Dermis microvascular lymphatic vessel endothelial cell (primary cell): ENCODE results near the gene SEC24A. TPM values are rescaled to one million over a fixed set of nuclear protein-coding genes. Genes with fewer than 3 reads are reported as not detected.
"Not testable (repeated sequence)": the region's sequence is repeated elsewhere in the genome, so short reads cannot be mapped to it uniquely, and the experiment has no call there.

ENCODE experiments used
- DNase-seq, 2 donors: peaks; one replicate each; pipeline versions ENCODE4 v3.0.0 to v3.0.0-alpha.2; 2010; ENCODE audit warnings: low read depth in 2 of 2
- total RNA-seq: library from RNA; depleted of rRNA; stranded (reverse); fragments of >200 nt; gene quantifications from 2 replicates; pipeline ENCODE4 v1.2.1, GENCODE V29; 2014

The SEC24A gene
- total RNA-seq, 1 donor from 2014 or later, result 13.5 TPM

DNA sequence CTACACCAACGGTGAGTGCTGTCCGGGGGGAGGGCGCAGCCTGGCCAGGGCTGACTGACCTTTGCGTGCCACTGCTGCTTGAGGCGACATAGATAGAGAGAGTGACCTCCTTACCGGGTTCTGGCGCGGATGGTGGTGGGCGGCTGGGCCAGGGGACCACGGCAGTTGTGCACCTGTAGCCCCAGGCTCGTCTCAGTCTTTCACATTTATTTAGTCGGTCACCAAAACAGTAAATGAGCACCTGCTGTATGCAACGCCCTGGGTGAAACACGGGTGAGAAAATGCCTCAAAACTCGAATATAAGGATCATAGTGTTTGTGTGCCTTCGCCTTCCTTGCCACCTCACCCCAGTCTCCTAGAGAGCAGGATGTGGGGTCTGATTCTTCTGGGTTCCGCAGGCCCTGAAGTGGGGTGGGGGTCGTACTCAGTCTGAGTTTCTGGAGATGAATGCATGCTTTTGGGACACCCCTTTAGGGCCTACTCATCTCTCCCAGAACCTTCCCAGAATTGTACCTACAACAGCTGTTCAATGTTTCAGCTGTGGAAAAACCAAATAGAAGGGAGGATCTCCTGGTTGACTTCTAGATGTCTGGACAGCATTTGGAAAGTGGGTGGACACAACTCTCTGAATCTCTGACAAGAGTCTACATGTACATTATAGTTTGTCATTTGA, 714 bp downstream of the SEC24A start:
- DNase-seq, result peak in 1 of 2 donors; percentile 50

DNA sequence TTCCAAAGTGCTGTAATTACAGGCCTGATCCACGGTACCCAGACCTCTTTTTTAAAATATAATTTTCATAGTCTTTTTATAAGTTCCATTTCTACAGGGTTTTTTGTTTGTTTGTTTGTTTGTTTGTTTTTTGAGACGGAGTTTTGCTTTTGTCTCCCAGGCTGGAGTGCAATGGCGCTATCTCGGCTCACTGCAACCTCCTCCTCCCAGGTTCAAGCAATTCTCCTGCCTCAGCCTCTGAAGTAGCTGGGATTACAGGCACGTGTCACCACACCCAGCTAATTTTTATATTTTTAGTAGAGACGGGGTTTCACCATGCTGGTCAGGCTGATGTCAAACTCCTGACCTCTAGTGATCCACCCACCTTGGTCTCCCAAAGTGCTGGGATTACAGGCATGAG, 2.1 kb downstream of the SEC24A start:
- not testable (repeated sequence) for DNase-seq

DNA sequence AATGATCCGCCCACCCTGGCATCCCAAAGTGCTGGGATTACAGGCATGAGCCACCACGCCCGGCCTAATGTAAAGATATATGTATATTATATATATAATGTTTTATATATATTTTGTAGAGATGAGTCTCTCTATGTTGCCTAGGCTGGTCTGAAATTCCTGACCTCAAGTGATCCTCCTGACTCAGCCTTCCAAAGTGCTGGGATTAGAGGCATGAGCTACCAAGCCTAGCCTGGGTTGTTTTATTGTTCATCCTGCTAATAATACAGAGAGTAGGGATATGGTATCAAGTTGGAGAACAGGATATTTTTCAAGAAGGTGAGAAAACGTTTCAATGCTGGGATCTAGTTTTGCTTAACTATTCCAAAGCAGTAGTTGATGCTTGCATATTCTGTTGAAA, 2.9 kb downstream of the SEC24A start:
- DNase-seq, result no peak

- no peak for DNase-seq
These were observed 8.1 kb downstream of the SEC24A start for GRCh38 chr5:134656690-134657089.

DNA sequence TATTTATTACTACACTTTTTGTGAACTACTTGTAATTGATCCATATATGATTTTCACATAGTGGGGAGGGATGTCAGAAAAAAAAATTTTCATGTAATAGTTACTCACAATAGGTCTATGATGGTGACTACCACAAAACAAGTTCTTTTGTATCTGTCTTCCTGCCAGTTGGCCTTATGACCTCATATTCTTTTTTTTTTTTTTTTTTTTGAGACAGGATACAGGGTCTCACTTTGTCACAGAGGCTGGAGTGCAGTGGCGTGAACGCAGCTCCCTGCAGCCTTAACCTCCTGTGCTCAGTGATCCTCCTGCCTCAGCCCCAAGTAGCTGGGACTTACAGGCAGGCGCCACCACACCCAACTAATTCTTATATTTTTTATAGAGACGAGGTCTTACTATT, 10.9 kb downstream of the SEC24A start:
- DNase-seq, result peak; percentile 34 to 58

- no peak for DNase-seq
These were observed 11.3 kb downstream of the SEC24A start for GRCh38 chr5:134659922-134660321.

DNA sequence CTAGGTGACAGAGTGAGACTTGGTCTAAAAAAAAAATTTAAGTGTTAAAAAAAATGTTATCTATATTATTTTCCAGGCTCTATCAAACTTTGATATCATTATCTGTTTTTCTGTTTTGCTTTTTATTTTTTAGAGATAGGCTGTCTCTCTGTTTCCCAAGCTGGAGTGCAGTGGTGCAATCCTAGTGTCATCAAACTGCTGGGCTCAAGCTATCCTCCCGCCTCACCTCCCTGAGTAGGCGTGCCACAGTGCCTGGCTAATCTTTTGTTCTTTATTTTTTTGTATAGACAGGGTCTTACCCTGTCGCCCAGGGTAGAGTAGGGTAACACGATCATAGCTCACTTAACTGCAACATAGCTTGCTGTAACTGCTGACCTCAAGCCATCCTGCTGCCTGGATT, 14.4 kb downstream of the SEC24A start:
- no peak for DNase-seq

DNA sequence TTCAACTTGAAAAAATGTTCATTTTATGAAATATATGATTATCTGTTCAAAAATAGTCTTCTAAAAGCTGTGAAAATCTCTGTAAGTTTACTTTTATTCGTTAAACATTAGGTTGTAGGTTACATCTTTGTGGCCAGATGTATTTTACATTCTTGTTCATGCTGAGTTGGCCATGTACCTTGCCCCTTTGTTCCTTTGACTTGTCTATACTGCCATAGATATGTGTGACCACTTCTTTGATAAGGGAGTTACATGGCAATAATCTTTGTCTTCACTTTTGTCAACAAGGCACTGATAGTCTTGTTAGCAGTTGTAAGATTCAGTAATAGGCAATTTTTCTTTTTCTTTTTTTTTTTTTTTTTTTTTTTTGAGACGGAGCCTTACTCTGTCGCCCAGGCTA, 15.9 kb downstream of the SEC24A start:
- no peak for DNase-seq

DNA sequence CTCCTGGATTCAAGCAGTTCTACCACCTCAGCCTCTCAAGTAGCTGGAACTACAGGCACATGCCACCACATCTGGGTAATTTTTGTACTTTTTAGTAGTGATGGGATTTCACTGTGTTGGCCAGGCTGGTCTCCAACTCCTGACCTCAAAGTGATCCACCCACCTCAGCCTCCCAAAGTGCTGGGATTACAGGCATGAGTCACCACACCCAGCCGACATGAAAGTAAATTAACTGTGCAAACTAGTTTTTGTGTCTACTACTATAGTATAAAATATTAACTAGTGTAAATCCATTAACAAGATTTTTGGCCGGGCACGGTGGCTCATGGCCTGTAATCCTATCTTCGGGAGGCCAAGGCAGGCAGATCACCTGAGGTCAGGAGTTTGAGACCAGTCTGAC, 25.0 kb downstream of the SEC24A start:
- DNase-seq, result not testable (repeated sequence)

GRCh38 chr5:134677357-134677756, 28.8 kb downstream of the SEC24A start:
- not testable (repeated sequence) for DNase-seq

DNA sequence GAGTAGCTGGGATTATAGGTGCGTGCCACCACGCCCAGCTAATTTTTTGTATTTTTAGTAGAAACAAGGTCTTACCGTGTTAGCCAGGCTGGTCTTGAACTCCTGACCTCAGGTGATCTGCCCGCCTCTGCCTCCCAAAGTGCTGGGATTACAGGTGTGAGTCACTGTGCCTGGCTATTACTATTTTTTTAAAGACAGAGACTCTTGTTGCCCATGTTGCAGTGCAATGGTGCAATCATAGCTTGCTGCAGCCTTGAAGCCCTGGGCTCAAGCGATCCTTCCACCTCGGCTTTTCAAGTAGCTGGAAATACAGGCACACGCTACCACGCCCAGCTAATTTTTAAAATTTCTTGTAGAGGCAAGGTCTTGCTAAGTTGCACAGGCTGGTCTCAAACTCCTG, 41.6 kb downstream of the SEC24A start:
- DNase-seq, result not testable (repeated sequence)

- no peak for DNase-seq
These were observed 44.1 kb downstream of the SEC24A start for GRCh38 chr5:134692722-134693121.

GRCh38 chr5:134708301-134708700, 59.7 kb downstream of the SEC24A start:
- DNase-seq, result no peak

DNA sequence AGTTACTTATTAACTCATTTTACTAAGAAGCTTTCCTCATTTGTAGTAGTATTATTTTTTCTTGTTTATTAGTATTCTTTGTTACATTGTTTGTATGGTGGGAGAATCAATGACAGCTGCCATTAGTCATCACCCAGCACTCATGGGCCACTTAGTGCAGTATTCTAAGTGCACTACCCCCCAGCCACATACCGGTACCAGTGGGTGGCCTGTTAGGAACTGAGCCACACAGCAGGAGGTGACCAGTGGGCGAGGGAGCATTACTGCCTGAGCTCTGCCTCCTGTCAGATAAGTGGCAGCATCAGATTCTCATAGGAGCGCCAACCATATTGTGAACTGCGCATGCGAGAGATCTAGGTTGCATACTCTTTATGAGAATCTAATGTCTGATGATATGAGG, 65.5 kb downstream of the SEC24A start:
- no peak for DNase-seq

- no peak for DNase-seq
These were observed 66.0 kb downstream of the SEC24A start for GRCh38 chr5:134714541-134714940.

DNA sequence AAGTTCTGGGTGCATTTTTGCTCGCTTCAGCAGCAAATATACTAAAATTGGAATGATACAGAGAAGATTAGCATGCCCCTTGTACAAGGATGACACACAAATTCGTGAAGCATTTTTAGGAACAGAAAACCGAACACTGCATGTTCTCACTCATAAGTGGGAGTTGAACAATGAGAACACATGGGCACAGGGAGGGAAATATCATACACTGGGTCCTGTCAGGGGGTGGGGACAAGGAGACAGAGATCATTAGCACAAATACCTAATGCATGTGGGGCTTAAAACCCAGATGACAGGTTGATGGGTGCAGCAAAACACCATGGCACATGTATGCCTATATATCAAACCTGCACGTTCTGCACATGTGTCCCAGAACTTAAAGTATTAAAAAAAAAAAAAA, 66.9 kb downstream of the SEC24A start:
- not testable (repeated sequence) for DNase-seq

DNA sequence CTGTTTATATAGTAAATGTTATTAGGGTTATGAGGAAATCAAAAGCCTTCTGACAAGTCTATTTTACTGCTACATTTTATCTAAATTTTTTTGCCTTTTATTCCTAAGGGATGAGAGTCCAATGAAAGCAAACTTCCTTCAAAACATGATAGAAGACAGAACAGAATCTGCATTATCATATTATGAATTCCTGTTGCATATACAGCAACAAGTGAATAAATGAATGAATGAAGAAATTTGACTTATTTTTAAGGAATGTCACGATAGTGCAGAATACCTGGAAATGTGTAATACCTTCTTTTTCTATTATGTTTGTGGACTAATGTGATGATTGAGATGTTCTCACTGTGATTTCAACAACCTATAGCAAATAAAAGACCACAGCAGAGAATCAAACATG, 76.3 kb downstream of the SEC24A start:
- DNase-seq, result no peak

DNA sequence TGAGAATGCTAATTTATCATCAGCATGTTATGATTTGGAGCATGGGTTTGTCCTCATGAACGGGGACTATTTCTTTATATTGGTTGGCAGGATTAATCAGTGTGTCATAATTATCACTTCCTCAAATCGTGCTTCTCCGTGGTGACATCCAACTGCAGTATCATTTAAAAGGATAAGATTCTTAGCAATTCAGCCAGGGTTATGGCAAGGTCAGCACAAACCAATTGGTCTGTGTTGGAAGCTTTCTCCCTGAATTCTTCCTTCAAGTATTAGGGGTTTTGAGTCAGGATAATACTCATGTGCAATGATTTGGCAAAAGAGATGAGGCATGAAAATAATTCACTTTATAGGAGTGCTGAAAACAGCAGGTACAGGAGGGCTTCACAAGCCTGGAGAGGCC, 84.2 kb downstream of the SEC24A start:
- DNase-seq, result no peak

DNA sequence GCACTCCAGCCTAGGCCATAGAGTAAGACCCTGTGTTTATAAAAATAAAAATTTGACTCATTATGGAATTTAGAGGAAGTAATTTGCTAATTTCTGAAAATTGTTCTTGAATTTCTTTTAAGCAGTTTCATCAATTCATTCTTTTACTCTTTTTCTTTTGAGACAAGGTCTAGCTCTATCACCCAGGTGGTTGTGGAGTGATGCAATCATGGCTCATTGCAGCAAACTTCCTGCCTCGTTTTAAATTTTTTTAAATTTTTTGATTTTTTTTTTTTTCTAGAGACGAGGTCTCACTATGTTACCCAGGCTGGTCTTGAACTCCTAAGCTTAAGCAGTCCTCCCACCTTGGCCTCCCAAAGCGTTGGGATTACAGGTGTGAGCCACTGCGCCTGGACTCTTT, 86.7 kb downstream of the SEC24A start:
- DNase-seq, result no peak

DNA sequence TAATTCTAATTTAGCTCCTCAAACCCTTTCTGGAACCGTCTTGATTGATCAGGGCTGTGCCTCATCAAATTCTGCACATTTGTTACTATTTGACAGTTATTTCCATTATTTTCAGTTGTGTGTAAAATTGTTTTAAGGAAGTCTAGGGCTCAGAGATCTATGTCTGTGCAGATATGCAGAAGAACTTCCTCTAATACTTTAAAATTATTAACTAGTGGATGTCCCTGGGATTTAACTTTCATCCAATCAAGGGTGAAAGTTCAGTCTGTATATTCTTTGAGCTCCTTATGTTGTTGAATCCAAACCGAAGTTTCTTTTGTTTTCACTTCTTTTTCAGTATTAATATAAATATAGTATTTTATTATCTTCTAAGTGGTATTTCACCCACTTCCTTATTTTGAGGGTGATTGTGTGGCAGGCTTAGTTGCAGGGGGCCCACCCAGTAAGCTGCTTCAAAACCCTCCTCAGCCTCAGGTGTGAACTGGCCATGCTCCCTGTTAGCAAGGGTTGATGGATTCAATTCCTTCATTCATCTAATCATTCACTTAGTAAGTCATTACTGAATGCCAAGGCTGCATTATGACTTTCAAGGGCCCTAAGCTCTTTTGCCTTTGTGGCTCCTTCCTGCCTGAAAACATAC, 87.7 kb downstream of the SEC24A start:
- no peak for DNase-seq

- peak; percentile 95 to 99 for DNase-seq
These were observed 89.8 kb downstream of the SEC24A start, which contains the start of gene CAMLG for GRCh38 chr5:134738133-134738962. CAMLG (plus strand) TSS chr5:134738548; CDS start chr5:134738621, 73 bp downstream.

- DNase-seq, result peak; percentile 36 to 66
These were observed 90.5 kb downstream of the SEC24A start for GRCh38 chr5:134738963-134739661.
